Measurements from ENCODE around the gene ITGB1.

- TF ChIP-seq POLR2A (IDR thresholded peaks at IDR 0.05) (no peak), CTCF (IDR thresholded peaks at IDR 0.05) (no peak), EP300 (IDR thresholded peaks at IDR 0.05) (no peak), POLR2AphosphoS5 (IDR thresholded peaks at IDR 0.05) (no peak)
These were observed 34.2 kb downstream of the ITGB1 start for GRCh38 chr10:32923849-32924248.

Data from gastroesophageal sphincter (tissue), 3 donors.